Measurements from ENCODE around the gene NR2C2AP. TPM values are rescaled to one million over a fixed set of nuclear protein-coding genes. Genes with fewer than 3 reads are reported as not detected.
A peak's percentile ranks its signal among the peaks of the same experiment; 100 is the strongest.

Gene NR2C2AP
- total RNA-seq, 1 experiment from 2014 or later: 25.7 TPM

- peaks cover 21% of the 10 kb centered on the region for H3K4me1 Mint-ChIP-seq (ENCODE audit: low read depth, unreplicated experiment)
- Histone ChIP-seq H3K9me3 (no peaks in the 10 kb centered on the region), H3K4me1 (no peaks in the 10 kb centered on the region; the same call in 1 of the 2 replicates), H3K27me3 (replicated peaks; ENCODE audit: control insufficient read depth, insufficient read depth, low read length) (no peaks in the 10 kb centered on the region), H3K36me3 (ENCODE audit: control insufficient read depth, insufficient read depth, low read length) (no peaks in the 10 kb centered on the region), H3K4me3 (ENCODE audit: low read depth, low read length) (no peak overlapping the region)
- H3K36me3 Mint-ChIP-seq (ENCODE audit: insufficient read depth, unreplicated experiment): peaks cover 14% of the 10 kb centered on the region
- ChIA-PET CTCF (no interaction called here), POLR2A (no interaction called here)
- intact Hi-C loops (cut with micrococcal nuclease; ENCODE audit: unreplicated experiment): loop anchor here (5.0 kb wide), 1 partner anchor 35 kb away; the partner anchor contains the start of gene TMEM161A
- TF ChIP-seq, protein P1, sequence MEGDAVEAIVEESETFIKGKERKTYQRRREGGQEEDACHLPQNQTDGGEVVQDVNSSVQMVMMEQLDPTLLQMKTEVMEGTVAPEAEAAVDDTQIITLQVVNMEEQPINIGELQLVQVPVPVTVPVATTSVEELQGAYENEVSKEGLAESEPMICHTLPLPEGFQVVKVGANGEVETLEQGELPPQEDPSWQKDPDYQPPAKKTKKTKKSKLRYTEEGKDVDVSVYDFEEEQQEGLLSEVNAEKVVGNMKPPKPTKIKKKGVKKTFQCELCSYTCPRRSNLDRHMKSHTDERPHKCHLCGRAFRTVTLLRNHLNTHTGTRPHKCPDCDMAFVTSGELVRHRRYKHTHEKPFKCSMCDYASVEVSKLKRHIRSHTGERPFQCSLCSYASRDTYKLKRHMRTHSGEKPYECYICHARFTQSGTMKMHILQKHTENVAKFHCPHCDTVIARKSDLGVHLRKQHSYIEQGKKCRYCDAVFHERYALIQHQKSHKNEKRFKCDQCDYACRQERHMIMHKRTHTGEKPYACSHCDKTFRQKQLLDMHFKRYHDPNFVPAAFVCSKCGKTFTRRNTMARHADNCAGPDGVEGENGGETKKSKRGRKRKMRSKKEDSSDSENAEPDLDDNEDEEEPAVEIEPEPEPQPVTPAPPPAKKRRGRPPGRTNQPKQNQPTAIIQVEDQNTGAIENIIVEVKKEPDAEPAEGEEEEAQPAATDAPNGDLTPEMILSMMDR (IDR thresholded peaks at IDR 0.05; ENCODE audit: insufficient read depth in 1 of 2, low read depth in 1 of 2, low read length in 1 of 2, severe bottlenecking in 1 of 2, unreplicated experiment in 1 of 2): no peak
- BruUV-seq (replicated peaks): no TSS peak
- H3K27me3 Mint-ChIP-seq (ENCODE audit: insufficient read depth, unreplicated experiment): peaks cover 3% of the 10 kb centered on the region
- peak in 1 of 2 experiments; percentile 29 for DNase-seq
- no peaks in the 10 kb centered on the region for H3K9me3 Mint-ChIP-seq (ENCODE audit: unreplicated experiment)
- H3K27ac Mint-ChIP-seq (ENCODE audit: unreplicated experiment): peak overlapping the region; percentile 54
- H3K4me3 Mint-ChIP-seq (ENCODE audit: unreplicated experiment): no peak overlapping the region
These were observed 31.2 kb downstream of the NR2C2AP start for GRCh38 chr19:19171821-19172532.

DNA sequence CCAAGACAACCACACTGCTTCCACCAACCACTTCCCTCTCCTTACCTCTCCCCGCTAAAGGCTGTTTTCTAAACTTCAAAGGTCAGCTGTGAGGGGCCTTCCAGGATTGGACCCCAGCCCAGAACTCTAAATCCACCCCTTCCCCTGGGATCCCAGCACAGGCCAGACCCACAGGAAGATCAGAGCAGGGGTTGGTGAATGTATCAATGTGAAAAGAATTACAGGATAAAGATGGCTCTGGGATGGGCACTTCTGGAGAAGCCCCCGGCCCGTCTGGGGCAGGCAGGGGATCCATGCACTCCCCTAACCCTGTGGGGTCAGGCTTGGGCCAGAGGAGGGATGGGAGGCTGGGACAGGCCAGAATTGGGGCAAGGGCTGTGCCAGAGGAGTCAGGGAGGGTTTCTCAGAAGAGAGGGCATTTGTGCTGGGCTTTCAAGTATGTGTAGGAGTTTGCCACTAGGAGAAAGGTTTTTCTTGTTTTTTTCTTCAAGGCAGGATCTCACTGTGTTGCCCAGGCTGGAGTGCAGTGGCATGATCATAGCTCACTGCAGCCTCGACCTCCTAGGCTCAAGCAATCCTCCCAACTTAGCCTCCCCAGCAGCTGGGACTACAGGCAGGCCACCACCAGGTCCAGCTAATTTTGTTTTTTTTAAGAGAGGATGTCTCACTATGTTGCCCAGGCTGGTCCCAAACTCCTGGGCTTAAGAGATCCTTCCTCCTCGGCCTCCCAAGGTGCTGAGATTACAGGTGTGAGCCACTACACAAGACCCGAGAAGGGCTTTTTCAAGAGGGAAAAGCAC, 32.1 kb downstream of the NR2C2AP start:
- intact Hi-C loops (cut with micrococcal nuclease; ENCODE audit: unreplicated experiment): loop anchor here (5.0 kb wide), 1 partner anchor 34 kb away; the partner anchor contains the start of gene TMEM161A
- TF ChIP-seq, protein P1 (IDR thresholded peaks at IDR 0.05; ENCODE audit: insufficient read depth in 1 of 2, low read depth in 1 of 2, low read length in 1 of 2, severe bottlenecking in 1 of 2, unreplicated experiment in 1 of 2): no peak
- POLR2A ChIA-PET: no interaction called here
- CTCF ChIA-PET: no interaction called here
- H3K4me3 Mint-ChIP-seq (ENCODE audit: unreplicated experiment): no peak overlapping the region
- H3K9me3 Mint-ChIP-seq (ENCODE audit: unreplicated experiment): no peaks in the 10 kb centered on the region
- Histone ChIP-seq H3K36me3 (ENCODE audit: control insufficient read depth, insufficient read depth, low read length) (no peaks in the 10 kb centered on the region), H3K9me3 (no peaks in the 10 kb centered on the region), H3K4me3 (ENCODE audit: low read depth, low read length) (no peak overlapping the region), H3K27me3 (replicated peaks; ENCODE audit: control insufficient read depth, insufficient read depth, low read length) (no peaks in the 10 kb centered on the region), H3K4me1 (no peaks in the 10 kb centered on the region; the same call in 1 of the 2 replicates)
- DNase-seq: no peak
- no peak overlapping the region for H3K27ac Mint-ChIP-seq (ENCODE audit: unreplicated experiment)
- BruUV-seq (replicated peaks): no TSS peak
- H3K27me3 Mint-ChIP-seq (ENCODE audit: insufficient read depth, unreplicated experiment): peaks cover 3% of the 10 kb centered on the region
- peaks cover 21% of the 10 kb centered on the region for H3K4me1 Mint-ChIP-seq (ENCODE audit: low read depth, unreplicated experiment)
- peaks cover 12% of the 10 kb centered on the region for H3K36me3 Mint-ChIP-seq (ENCODE audit: insufficient read depth, unreplicated experiment)

DNA sequence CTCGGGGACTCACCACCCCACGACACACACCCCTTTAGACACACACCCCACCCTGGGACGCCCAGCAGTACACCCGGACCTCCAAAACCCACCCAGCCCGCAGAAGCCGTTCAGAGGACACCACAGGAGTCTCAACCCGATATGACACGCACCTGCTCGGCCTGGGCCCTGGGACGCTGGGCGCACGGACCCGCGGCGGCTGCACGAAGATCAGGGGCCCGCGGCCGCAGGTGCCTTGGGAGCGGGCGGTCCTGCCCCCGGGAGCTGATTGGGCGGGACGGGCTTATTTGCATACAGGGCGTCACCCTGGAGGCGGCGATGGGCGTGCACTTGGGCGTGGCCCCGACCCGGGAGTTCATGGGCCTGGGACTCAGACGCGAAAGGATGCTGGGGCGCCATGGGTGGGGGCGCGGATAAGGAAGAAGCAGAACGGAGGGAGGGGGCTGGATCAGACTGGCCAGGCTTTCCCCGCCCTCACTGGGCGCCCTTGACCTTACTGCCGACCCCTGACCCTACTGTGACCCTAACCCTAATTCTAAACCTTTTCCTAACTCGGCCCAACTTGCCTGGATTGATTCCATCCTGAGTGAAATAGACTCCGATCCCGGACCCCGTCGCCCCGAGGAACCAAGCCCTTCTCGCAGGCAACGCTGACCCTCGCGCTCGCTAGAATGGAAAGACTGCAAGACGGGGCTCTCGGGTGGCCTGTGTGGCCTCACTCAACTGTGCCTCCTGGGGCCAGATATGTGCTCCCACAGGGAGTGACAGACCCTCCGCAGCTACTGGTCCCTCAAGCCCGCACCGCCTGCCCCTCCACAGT, 33.0 kb downstream of the NR2C2AP start, which contains the start of gene MEF2B:
Gene MEF2B (minus strand): TSS at position 211 of the 820 bp plus-strand sequence. CDS start 19,528 bp downstream, outside the sequence.
- POLR2A ChIA-PET: no interaction called here

More for the DNA sequence above, 33.0 kb downstream of the NR2C2AP start, which contains the start of gene MEF2B:
- Histone ChIP-seq H3K4me1 (no peaks in the 10 kb centered on the region; the same call in 1 of the 2 replicates), H3K27me3 (replicated peaks; ENCODE audit: control insufficient read depth, insufficient read depth, low read length) (no peaks in the 10 kb centered on the region), H3K4me3 (ENCODE audit: low read depth, low read length) (peak within 1 kb of the TSS; percentile 27), H3K9me3 (no peaks in the 10 kb centered on the region), H3K36me3 (ENCODE audit: control insufficient read depth, insufficient read depth, low read length) (no peaks in the 10 kb centered on the region)
- intact Hi-C loops (cut with micrococcal nuclease; ENCODE audit: unreplicated experiment): loop anchor here (5.0 kb wide), 1 partner anchor 33 kb away; the partner anchor contains the start of gene TMEM161A
- H3K27me3 Mint-ChIP-seq (ENCODE audit: insufficient read depth, unreplicated experiment): peaks cover 3% of the 10 kb centered on the region
- H3K27ac Mint-ChIP-seq (ENCODE audit: unreplicated experiment): no peak within 1 kb of the TSS
- CTCF ChIA-PET: interaction anchor here (0.9 kb wide), 1 partner anchor 175 kb away, joined by 3 read pairs; no protein-coding TSS in a partner anchor
- TF ChIP-seq, protein P1 (IDR thresholded peaks at IDR 0.05; ENCODE audit: insufficient read depth in 1 of 2, low read depth in 1 of 2, low read length in 1 of 2, severe bottlenecking in 1 of 2, unreplicated experiment in 1 of 2): no peak
- BruUV-seq (replicated peaks): no TSS peak
- no peaks in the 10 kb centered on the region for H3K9me3 Mint-ChIP-seq (ENCODE audit: unreplicated experiment)
- peaks cover 12% of the 10 kb centered on the region for H3K36me3 Mint-ChIP-seq (ENCODE audit: insufficient read depth, unreplicated experiment)
- peak; percentile 88 to 91 for DNase-seq
- H3K4me3 Mint-ChIP-seq (ENCODE audit: unreplicated experiment): peak within 1 kb of the TSS; percentile 59
- peaks cover 21% of the 10 kb centered on the region for H3K4me1 Mint-ChIP-seq (ENCODE audit: low read depth, unreplicated experiment)
